ENCODE results near the gene CKS1B. TPM values are rescaled to one million over a fixed set of nuclear protein-coding genes. Genes with fewer than 3 reads are reported as not detected.
A peak's percentile ranks its signal among the peaks of the same experiment; 100 is the strongest.
"Not testable (repeated sequence)": the region's sequence is repeated elsewhere in the genome, so short reads cannot be mapped to it uniquely, and the experiment has no call there.

CKS1B gene
- total RNA-seq, 1 donor from 2014 or later, result 31.7 TPM

GRCh38 chr1:154975409-154976059 is 1.1 kb downstream of the CKS1B start:
- intact Hi-C loops (cut with DNase I), result loop anchor here (5.0 kb wide), 1 partner anchor 197 kb away; the partner anchor contains the start of genes KRTCAP2 and TRIM46
- ATAC-seq (no peak), DNase-seq (ENCODE audit: low spot score) (peak; percentile 83)

GRCh38 chr1:154977762-154978161 is 3.3 kb downstream of the CKS1B start:
- intact Hi-C loops (cut with DNase I), result loop anchor here (5.0 kb wide), 1 partner anchor 195 kb away; the partner anchor contains the start of genes KRTCAP2 and TRIM46
- DNase-seq (ENCODE audit: low spot score); ATAC-seq: not testable (repeated sequence)

- ATAC-seq (no peak), DNase-seq (ENCODE audit: low spot score) (no peak)
- intact Hi-C loops (cut with DNase I), result loop anchor here (5.0 kb wide), 1 partner anchor 194 kb away; the partner anchor contains the start of genes KRTCAP2 and TRIM46
Measured at GRCh38 chr1:154978360-154978759, 3.9 kb downstream of the CKS1B start.

- intact Hi-C loops (cut with DNase I), result no loop called here
- ATAC-seq (no peak), DNase-seq (ENCODE audit: low spot score) (no peak)
Measured at GRCh38 chr1:154982341-154982740, 7.9 kb downstream of the CKS1B start.

GRCh38 chr1:154982897-154983648 is 8.6 kb downstream of the CKS1B start, which contains the start of gene FLAD1:
TSS of gene FLAD1 (plus strand) at chr1:154983344. CDS start at chr1:154983695, 351 bp downstream.
- intact Hi-C loops (cut with DNase I), result no loop called here
- ATAC-seq (peak; percentile 100), DNase-seq (ENCODE audit: low spot score) (peak; percentile 96)

GRCh38 chr1:154983776-154984466 is 9.4 kb downstream of the CKS1B start:
- DNase-seq (ENCODE audit: low spot score), result peak; percentile 56
- ATAC-seq, result no peak
- intact Hi-C loops (cut with DNase I), result no loop called here

- intact Hi-C loops (cut with DNase I), result not testable (repeated sequence)
Measured at GRCh38 chr1:154986736-154987135, 12.3 kb downstream of the CKS1B start.

GRCh38 chr1:154987326-154987725 is 12.8 kb downstream of the CKS1B start:
- DNase-seq (ENCODE audit: low spot score), result no peak
- ATAC-seq, result no peak
- intact Hi-C loops (cut with DNase I), result no loop called here

More at GRCh38 chr1:154986736-154987135, 12.3 kb downstream of the CKS1B start:
- ATAC-seq; DNase-seq (ENCODE audit: low spot score): not testable (repeated sequence)

- ATAC-seq, result no peak
- intact Hi-C loops (cut with DNase I), result no loop called here
- peak; percentile 55 for DNase-seq (ENCODE audit: low spot score)
Measured at GRCh38 chr1:154988058-154988954, 13.8 kb downstream of the CKS1B start.

GRCh38 chr1:154989195-154989860 is 14.8 kb downstream of the CKS1B start:
- ATAC-seq, result no peak

GRCh38 chr1:154990276-154990675 is 15.8 kb downstream of the CKS1B start:
- DNase-seq (ENCODE audit: low spot score) (no peak), ATAC-seq (no peak)
- intact Hi-C loops (cut with DNase I), result no loop called here

More at GRCh38 chr1:154989195-154989860, 14.8 kb downstream of the CKS1B start:
- peak; percentile 48 for DNase-seq (ENCODE audit: low spot score)
- intact Hi-C loops (cut with DNase I), result no loop called here

- intact Hi-C loops (cut with DNase I), result no loop called here
- ATAC-seq, result no peak
- peak; percentile 48 for DNase-seq (ENCODE audit: low spot score)
Measured at GRCh38 chr1:154992721-154993571, 18.5 kb downstream of the CKS1B start.

GRCh38 chr1:154993572-154994268 is 19.2 kb downstream of the CKS1B start, which contains the start of gene LENEP:
TSS of gene LENEP (plus strand) at chr1:154993586. CDS start at chr1:154993608, 22 bp downstream.
- ATAC-seq (no peak), DNase-seq (ENCODE audit: low spot score) (no peak)
- intact Hi-C loops (cut with DNase I), result loop anchor here (2.0 kb wide), 1 partner anchor 31 kb away; no protein-coding TSS in a partner anchor

- DNase-seq (ENCODE audit: low spot score) (no peak), ATAC-seq (no peak)
- intact Hi-C loops (cut with DNase I), result loop anchor here (2.0 kb wide), 1 partner anchor 31 kb away; no protein-coding TSS in a partner anchor
Measured at GRCh38 chr1:154994269-154994587, 19.7 kb downstream of the CKS1B start.

GRCh38 chr1:154994591-154994990 is 20.1 kb downstream of the CKS1B start:
- intact Hi-C loops (cut with DNase I), result loop anchor here (2.0 kb wide), 1 partner anchor 32 kb away; no protein-coding TSS in a partner anchor
- ATAC-seq (no peak), DNase-seq (ENCODE audit: low spot score) (no peak)

- peak; percentile 79 for DNase-seq (ENCODE audit: low spot score)
- intact Hi-C loops (cut with DNase I), result loop anchor here (2.0 kb wide), 1 partner anchor 33 kb away; no protein-coding TSS in a partner anchor
- ATAC-seq, result not testable (repeated sequence)
Measured at GRCh38 chr1:154995301-154995983, 21.0 kb downstream of the CKS1B start.
